Esophagus muscularis mucosa (tissue), 4 donors: ENCODE results near the gene CDPF1. TPM values are rescaled to one million over a fixed set of nuclear protein-coding genes. Genes with fewer than 3 reads are reported as not detected.

Experiments used
- DNase-seq: peaks from one replicate; pipeline ENCODE4 v3.0.0-alpha.2; 2017; ENCODE audit errors: extremely low spot score
- H3K27ac ChIP-seq, 4 donors: fragments of 200-600 bp; sonication (generic); replicated peaks in 1 of 4; 1 replicate in 3 of 4; 2 replicates in 1 of 4; pipeline ENCODE4 v1.5.1; 2016 to 2019; ENCODE audit warnings: mild to moderate bottlenecking in 1 of 4
- H3K27me3 ChIP-seq, 4 donors: fragments of 200-600 bp; sonication (generic); one replicate each; pipeline versions ENCODE4 v1.5.1 to v1.6.0; 2016 to 2019
- H3K36me3 ChIP-seq, 4 donors: fragments of 200-600 bp; sonication (generic); one replicate each; pipeline ENCODE4 v1.5.1; 2016 to 2019
- H3K4me1 ChIP-seq, 4 donors: fragments of 200-600 bp; sonication (generic); one replicate each; pipeline ENCODE4 v1.5.1; 2016 to 2019
- H3K4me3 ChIP-seq, 4 donors: fragments of 200-600 bp; sonication (generic); 1 replicate in 2 of 4; 2 replicates in 2 of 4; pipeline ENCODE4 v1.5.1; 2016 to 2019; ENCODE audit warnings: mild to moderate bottlenecking in 4 of 4, moderate library complexity in 1 of 4
- H3K9me3 ChIP-seq, 4 donors: fragments of 200-600 bp; sonication (generic); 1 replicate in 3 of 4; 2 replicates in 1 of 4; pipeline ENCODE4 v1.5.1; 2016 to 2019
- EP300 ChIP-seq: sonication (generic); formaldehyde crosslinking; IDR thresholded peaks from one replicate; pipeline ENCODE4 v1.6.1; 2017; ENCODE audit warnings: antibody characterized with exemption
- POLR2A ChIP-seq: fragments of 450-650 bp; IDR thresholded peaks from one replicate; pipeline ENCODE4 v1.6.1; 2017; ENCODE audit warnings: antibody characterized with exemption, moderate library complexity, mild to moderate bottlenecking, low read depth
- POLR2AphosphoS5 ChIP-seq, 2 donors: sonication (generic); formaldehyde crosslinking; IDR thresholded peaks; one replicate each; pipeline ENCODE4 v1.6.1; 2017; ENCODE audit warnings: antibody characterized with exemption in 2 of 2
- WGBS: methylation state at CpG from one replicate; pipeline ENCODE4 v1.1.5; 2018; 5-methylcytosine and 5-hydroxymethylcytosine counted together
- intact Hi-C: fragments of 100-400 bp; cut with DNase I; formaldehyde crosslinking; loops from one replicate; pipeline ENCODE4 v1.15.1; 2023
- total RNA-seq, 4 donors: library from RNA; depleted of rRNA; stranded (reverse); fragments of >200 nt; gene quantifications; one replicate each; pipeline versions ENCODE4 v1.1.0 to v1.2.1, GENCODE V29; 2016
- TF ChIP-seq, protein P1 (sequence below), 3 experiments: fragments of 200-600 bp in 2 of 3; fragments of 450-650 bp in 1 of 3; sonication (generic) in 2 of 3; IDR thresholded peaks; one replicate each; pipeline ENCODE4 v1.5.1; 2017 to 2019; ENCODE audit warnings: antibody characterized with exemption in 3 of 3, mild to moderate bottlenecking in 2 of 3, moderate library complexity in 1 of 3

Gene CDPF1
- total RNA-seq, 4 donors from 2014 or later, result 8.3 to 19.4 (median 14.8) TPM

DNA sequence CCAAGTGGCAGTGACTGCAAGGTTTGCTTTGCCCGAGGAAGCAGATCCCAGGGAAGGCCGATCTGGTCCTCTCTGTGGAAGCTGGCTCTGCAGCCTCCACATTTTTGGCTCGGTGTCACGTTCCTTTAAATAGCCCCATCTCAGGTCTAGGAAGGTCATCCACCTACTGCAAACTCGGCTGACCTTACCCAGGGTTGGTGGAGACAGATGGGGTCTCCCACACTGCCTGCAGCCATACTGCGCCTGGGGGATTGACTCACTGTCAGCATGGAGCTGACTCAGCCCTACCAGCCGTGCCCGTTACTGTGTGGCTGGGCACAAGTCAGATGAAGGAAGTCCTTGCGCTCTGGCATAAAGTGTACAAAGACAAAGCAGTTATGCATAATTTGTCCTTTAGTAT, 16.9 kb downstream of the CDPF1 start:
- Histone ChIP-seq H3K36me3 (peaks cover 0 to 35% (median 23%) of the 10 kb centered on the region in 4 donors), H3K4me3 (no peak overlapping the region), H3K9me3 (no peaks in the 10 kb centered on the region), H3K4me1 (peaks cover 27 to 31% (median 29%) of the 10 kb centered on the region in 4 donors), H3K27me3 (no peaks in the 10 kb centered on the region), H3K27ac (peak overlapping the region; percentile 51 to 63 (median 61))
- no peak for DNase-seq
- WGBS, result 32% methylated on average over 8 of the region's 9 CpGs
- intact Hi-C loops, result no loop called here
- peak in 1 of 2 donors; percentile 54 for TF ChIP-seq POLR2AphosphoS5 (IDR thresholded peaks at IDR 0.05)
- TF ChIP-seq, protein P1, sequence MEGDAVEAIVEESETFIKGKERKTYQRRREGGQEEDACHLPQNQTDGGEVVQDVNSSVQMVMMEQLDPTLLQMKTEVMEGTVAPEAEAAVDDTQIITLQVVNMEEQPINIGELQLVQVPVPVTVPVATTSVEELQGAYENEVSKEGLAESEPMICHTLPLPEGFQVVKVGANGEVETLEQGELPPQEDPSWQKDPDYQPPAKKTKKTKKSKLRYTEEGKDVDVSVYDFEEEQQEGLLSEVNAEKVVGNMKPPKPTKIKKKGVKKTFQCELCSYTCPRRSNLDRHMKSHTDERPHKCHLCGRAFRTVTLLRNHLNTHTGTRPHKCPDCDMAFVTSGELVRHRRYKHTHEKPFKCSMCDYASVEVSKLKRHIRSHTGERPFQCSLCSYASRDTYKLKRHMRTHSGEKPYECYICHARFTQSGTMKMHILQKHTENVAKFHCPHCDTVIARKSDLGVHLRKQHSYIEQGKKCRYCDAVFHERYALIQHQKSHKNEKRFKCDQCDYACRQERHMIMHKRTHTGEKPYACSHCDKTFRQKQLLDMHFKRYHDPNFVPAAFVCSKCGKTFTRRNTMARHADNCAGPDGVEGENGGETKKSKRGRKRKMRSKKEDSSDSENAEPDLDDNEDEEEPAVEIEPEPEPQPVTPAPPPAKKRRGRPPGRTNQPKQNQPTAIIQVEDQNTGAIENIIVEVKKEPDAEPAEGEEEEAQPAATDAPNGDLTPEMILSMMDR (IDR thresholded peaks at IDR 0.05), result no peak

DNA sequence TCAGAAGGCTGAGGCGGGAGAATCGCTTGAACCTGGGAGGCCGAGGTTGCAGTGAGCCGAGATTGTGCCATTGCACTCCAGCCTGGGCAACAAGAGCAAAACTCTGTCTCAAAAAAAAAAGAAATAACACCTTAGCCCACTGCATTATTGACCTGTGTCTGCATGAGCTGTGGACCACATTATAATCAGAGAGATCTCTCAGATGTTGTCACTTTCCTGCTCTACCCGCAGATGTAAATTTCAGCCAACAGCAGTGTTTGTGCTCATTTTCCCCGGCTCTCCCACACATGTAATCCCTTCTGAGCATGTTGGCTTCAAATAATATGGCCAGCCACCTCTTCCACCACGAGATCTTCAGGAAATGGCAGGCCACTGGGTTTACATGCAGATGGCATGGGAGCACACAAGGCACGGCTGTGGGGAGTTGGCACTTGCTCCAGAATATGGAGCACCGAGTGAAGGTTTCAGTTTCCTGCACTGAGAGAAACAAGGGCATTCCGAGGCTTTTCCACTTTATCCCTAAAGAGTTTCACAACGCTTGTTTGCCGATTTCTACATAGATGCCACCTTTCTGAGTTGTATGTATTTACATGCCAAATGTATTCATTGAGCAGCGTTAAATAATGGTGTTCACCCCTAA, 19.7 kb downstream of the CDPF1 start:
- Histone ChIP-seq H3K27me3 (no peaks in the 10 kb centered on the region), H3K27ac (no peak overlapping the region), H3K4me1 (peaks cover 12 to 19% (median 16%) of the 10 kb centered on the region in 4 donors), H3K9me3 (no peaks in the 10 kb centered on the region), H3K4me3 (no peak overlapping the region), H3K36me3 (peaks cover 0 to 36% (median 19%) of the 10 kb centered on the region in 4 donors)
- TF ChIP-seq, protein P1 (IDR thresholded peaks at IDR 0.05), result no peak
- TF ChIP-seq POLR2AphosphoS5 (IDR thresholded peaks at IDR 0.05), result no peak
- 92% methylated on average over 12 of the region's 13 CpGs for WGBS
- DNase-seq, result no peak
- intact Hi-C loops, result no loop called here

DNA sequence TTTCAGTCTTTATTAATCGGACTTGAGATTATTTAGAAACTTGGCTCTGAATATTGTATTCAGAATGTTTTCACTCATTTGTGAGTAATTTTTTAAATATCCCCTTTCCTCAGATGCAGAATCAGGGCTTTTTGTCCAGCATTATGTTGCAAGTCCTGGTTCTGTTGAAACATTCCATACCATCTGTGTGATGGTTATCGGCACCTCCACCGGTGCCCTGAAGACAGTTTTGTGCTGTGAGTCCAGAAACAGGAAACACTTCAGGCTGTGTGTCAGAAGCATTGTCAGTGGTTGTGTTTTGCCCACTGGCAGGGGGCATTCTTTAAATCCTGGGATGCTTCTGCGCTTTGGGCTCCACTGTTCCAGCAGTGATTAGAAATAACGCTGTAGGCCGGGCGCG, 20.4 kb downstream of the CDPF1 start:
- H3K4me3 ChIP-seq, result no peak overlapping the region
- H3K4me1 ChIP-seq, result peaks cover 12 to 19% (median 16%) of the 10 kb centered on the region in 4 donors
- TF ChIP-seq, protein P1 (IDR thresholded peaks at IDR 0.05), result no peak
- TF ChIP-seq EP300, result no peak
- TF ChIP-seq POLR2A, result no peak
- no peak for TF ChIP-seq POLR2AphosphoS5 (IDR thresholded peaks at IDR 0.05)
- H3K27me3 ChIP-seq, result no peaks in the 10 kb centered on the region
- H3K27ac ChIP-seq, result no peak overlapping the region
- no peaks in the 10 kb centered on the region for H3K9me3 ChIP-seq
- peaks cover 0 to 38% (median 19%) of the 10 kb centered on the region in 4 donors for H3K36me3 ChIP-seq
- WGBS, result 90% methylated on average over 6 of the region's 8 CpGs
- intact Hi-C loops, result no loop called here
- no peak for DNase-seq

DNA sequence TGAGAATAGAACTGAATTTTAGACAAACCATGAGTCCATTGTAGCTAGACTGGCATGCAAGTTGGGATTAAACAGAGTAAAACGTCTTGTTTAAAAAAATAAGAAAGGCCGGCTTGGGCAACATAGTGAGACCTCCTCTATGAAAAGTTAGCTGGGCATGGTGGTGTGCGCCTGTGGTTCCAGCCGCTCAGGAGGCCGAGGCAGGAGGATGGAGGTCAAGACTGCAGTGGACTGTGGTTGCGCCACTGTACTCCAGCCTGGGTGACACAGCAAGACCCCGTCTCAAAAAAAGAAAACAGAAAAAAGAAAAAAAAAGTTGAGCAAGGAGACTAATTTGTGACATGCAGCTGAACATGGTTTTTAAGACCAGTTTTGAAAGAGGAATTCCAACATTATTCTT, 23.5 kb downstream of the CDPF1 start:
- Histone ChIP-seq H3K27me3 (no peaks in the 10 kb centered on the region), H3K36me3 (peaks cover 5 to 52% (median 38%) of the 10 kb centered on the region in 4 donors), H3K27ac (no peak overlapping the region), H3K9me3 (no peaks in the 10 kb centered on the region), H3K4me1 (no peaks in the 10 kb centered on the region), H3K4me3 (no peak overlapping the region)
- 95% methylated on average over 7 of the region's 7 CpGs for WGBS
- TF ChIP-seq, protein P1 (IDR thresholded peaks at IDR 0.05), result no peak
- no peak for TF ChIP-seq POLR2A
- no peak for DNase-seq
- intact Hi-C loops, result no loop called here

DNA sequence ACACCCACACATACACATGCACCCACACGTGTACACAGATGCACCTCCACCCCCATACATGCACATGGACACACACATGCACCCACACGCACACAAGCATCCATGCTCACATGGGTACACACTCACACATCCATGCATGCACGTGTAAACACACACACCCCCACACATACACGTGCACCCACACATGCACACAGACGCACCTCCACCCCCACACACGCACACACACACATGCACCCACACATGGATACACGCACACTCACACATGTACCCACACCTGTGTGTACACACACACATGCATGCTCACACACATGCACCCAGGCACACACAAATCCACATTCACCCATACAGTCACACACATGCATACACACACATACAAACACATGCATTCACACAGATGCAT, 24.5 kb downstream of the CDPF1 start:
- no peaks in the 10 kb centered on the region for H3K27me3 ChIP-seq
- WGBS, result 93% methylated on average over 7 of the region's 7 CpGs
- no peak overlapping the region for H3K4me3 ChIP-seq
- intact Hi-C loops, result no loop called here
- H3K4me1 ChIP-seq, result no peaks in the 10 kb centered on the region
- TF ChIP-seq POLR2A (no peak), POLR2AphosphoS5 (IDR thresholded peaks at IDR 0.05) (no peak)
- H3K27ac ChIP-seq, result no peak overlapping the region
- H3K9me3 ChIP-seq, result no peaks in the 10 kb centered on the region
- no peak for DNase-seq
- H3K36me3 ChIP-seq, result peaks cover 14 to 61% (median 47%) of the 10 kb centered on the region in 4 donors
